Tongue (tissue), 2 donors: ENCODE data around the gene PIK3C3. TPM values are rescaled to one million over a fixed set of nuclear protein-coding genes. Genes with fewer than 3 reads are reported as not detected.
"Not testable (repeated sequence)": the region's sequence is repeated elsewhere in the genome, so short reads cannot be mapped to it uniquely, and the experiment has no call there.

ENCODE experiments used
- DNase-seq: peaks from one replicate; pipeline ENCODE4 v3.0.0-alpha.2; 2015
- total RNA-seq: library from RNA; depleted of rRNA; stranded (reverse); fragments of >200 nt; gene quantifications from one replicate; pipeline ENCODE4 v1.2.3, GENCODE V29; 2014

Gene PIK3C3
- total RNA-seq, 1 donor from 2014 or later: 67.1 TPM

- no peak for DNase-seq
These were observed 125.3 kb downstream of the PIK3C3 start for GRCh38 chr18:42080340-42080739.

GRCh38 chr18:42082415-42083234 lies 127.6 kb downstream of the PIK3C3 start:
- DNase-seq: no peak

GRCh38 chr18:42086288-42086687 lies 131.3 kb downstream of the PIK3C3 start:
- no peak for DNase-seq

- no peak for DNase-seq
These were observed 132.2 kb downstream of the PIK3C3 start for GRCh38 chr18:42087235-42087634.

- no peak for DNase-seq
These were observed 132.8 kb downstream of the PIK3C3 start for GRCh38 chr18:42087876-42088275.

GRCh38 chr18:42092848-42093247 lies 137.8 kb downstream of the PIK3C3 start:
- DNase-seq: no peak

- DNase-seq: no peak
These were observed 139.8 kb downstream of the PIK3C3 start for GRCh38 chr18:42094875-42095274.

GRCh38 chr18:42095732-42096377 lies 140.8 kb downstream of the PIK3C3 start:
- DNase-seq: no peak

GRCh38 chr18:42100248-42100647 lies 145.2 kb downstream of the PIK3C3 start:
- DNase-seq: no peak

GRCh38 chr18:42100911-42101310 lies 145.9 kb downstream of the PIK3C3 start:
- DNase-seq: no peak

GRCh38 chr18:42105394-42105793 lies 150.4 kb downstream of the PIK3C3 start:
- no peak for DNase-seq

- no peak for DNase-seq
These were observed 151.8 kb downstream of the PIK3C3 start for GRCh38 chr18:42106784-42107183.

- DNase-seq: no peak
These were observed 152.3 kb downstream of the PIK3C3 start for GRCh38 chr18:42107287-42107686.

GRCh38 chr18:42107691-42108450 lies 152.8 kb downstream of the PIK3C3 start:
- DNase-seq: no peak

- not testable (repeated sequence) for DNase-seq
These were observed 157.1 kb downstream of the PIK3C3 start for GRCh38 chr18:42112147-42112546.

- no peak for DNase-seq
These were observed 157.8 kb downstream of the PIK3C3 start for GRCh38 chr18:42112657-42113420.

- DNase-seq: no peak
These were observed 158.6 kb downstream of the PIK3C3 start for GRCh38 chr18:42113529-42114191.

- peak; percentile 94 for DNase-seq
These were observed 159.4 kb downstream of the PIK3C3 start for GRCh38 chr18:42114310-42114943.

- DNase-seq: no peak
These were observed 171.6 kb downstream of the PIK3C3 start for GRCh38 chr18:42126586-42126985.

- no peak for DNase-seq
These were observed 176.3 kb downstream of the PIK3C3 start for GRCh38 chr18:42131066-42131929.
